ENCODE data around the gene TRIM28. TPM values are rescaled to one million over a fixed set of nuclear protein-coding genes. Genes with fewer than 3 reads are reported as not detected.

TRIM28 gene
- total and polyA plus RNA-seq, 9 of the 15 experiments (the other 6 are each of a cell fraction or from before 2014, with no cell fraction given) = 12.1 to 797 (median 490) TPM

DNA sequence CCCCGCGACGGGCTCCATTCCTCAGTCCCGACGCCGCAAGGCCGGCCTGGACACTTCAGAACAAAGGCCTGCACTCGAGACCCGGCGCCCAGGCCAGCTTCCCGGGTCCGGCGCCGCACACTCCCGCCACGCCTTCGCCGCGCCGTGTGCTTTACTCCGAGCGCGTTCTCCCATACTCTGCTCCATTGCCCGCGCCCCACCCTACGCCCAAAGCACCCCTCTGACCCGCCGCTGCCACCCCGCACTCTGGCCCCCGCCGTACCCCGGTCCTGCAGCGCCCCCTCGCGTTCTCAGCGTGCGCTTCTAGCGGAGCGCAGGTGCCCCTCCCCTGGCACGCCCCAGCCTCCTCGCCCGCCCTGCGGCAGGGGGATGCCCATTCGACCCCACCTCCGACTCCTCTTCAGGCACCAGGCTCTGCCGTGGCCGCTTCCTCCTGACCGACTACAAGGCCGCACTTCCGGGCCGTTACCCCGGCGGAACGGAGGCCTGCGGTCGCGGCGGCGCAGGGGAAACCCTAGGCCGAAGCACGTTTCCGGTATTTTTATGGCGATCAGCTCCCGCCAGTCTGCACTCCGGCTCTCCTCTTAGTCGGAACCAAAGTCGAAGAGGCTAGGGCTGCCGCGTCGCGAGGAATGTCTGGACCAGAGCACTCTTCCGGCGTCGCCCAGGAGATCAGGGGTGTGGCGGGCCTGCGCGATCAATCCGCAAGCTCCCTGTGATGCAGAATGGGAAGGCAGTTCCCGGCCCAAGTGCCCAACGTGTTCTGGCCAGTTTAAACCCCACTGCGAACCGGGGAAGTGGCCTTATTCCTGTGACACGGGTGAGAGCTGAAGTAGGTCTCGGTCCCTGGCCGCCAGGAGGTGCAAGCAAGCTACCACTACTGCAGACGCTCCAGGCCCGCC is 24.3 kb upstream of the TRIM28 start, which contains the start of gene ZBTB45 (continued):
- no peak for TF ChIP-seq ZNF311 (CRISPR knock-in tag; IDR thresholded peaks at IDR 0.05)
- TF ChIP-seq ZBTB17 (CRISPR knock-in tag; IDR thresholded peaks at IDR 0.05) = peak; percentile 34; the same call in 1 of the 2 replicates
- no peak for TF ChIP-seq ZNF717 (CRISPR knock-in tag; IDR thresholded peaks at IDR 0.05)
- TF ChIP-seq ZKSCAN8 (CRISPR knock-in tag; IDR thresholded peaks at IDR 0.05) = no peak
- no peak; the same call in 1 of the 2 replicates for TF ChIP-seq BCL6 (CRISPR knock-in tag; IDR thresholded peaks at IDR 0.05)
- TF ChIP-seq ETV1 (tag; conservative IDR thresholded peaks at IDR 0.05; ENCODE audit: low read depth) = peak; percentile 96
- TF ChIP-seq, protein P1, sequence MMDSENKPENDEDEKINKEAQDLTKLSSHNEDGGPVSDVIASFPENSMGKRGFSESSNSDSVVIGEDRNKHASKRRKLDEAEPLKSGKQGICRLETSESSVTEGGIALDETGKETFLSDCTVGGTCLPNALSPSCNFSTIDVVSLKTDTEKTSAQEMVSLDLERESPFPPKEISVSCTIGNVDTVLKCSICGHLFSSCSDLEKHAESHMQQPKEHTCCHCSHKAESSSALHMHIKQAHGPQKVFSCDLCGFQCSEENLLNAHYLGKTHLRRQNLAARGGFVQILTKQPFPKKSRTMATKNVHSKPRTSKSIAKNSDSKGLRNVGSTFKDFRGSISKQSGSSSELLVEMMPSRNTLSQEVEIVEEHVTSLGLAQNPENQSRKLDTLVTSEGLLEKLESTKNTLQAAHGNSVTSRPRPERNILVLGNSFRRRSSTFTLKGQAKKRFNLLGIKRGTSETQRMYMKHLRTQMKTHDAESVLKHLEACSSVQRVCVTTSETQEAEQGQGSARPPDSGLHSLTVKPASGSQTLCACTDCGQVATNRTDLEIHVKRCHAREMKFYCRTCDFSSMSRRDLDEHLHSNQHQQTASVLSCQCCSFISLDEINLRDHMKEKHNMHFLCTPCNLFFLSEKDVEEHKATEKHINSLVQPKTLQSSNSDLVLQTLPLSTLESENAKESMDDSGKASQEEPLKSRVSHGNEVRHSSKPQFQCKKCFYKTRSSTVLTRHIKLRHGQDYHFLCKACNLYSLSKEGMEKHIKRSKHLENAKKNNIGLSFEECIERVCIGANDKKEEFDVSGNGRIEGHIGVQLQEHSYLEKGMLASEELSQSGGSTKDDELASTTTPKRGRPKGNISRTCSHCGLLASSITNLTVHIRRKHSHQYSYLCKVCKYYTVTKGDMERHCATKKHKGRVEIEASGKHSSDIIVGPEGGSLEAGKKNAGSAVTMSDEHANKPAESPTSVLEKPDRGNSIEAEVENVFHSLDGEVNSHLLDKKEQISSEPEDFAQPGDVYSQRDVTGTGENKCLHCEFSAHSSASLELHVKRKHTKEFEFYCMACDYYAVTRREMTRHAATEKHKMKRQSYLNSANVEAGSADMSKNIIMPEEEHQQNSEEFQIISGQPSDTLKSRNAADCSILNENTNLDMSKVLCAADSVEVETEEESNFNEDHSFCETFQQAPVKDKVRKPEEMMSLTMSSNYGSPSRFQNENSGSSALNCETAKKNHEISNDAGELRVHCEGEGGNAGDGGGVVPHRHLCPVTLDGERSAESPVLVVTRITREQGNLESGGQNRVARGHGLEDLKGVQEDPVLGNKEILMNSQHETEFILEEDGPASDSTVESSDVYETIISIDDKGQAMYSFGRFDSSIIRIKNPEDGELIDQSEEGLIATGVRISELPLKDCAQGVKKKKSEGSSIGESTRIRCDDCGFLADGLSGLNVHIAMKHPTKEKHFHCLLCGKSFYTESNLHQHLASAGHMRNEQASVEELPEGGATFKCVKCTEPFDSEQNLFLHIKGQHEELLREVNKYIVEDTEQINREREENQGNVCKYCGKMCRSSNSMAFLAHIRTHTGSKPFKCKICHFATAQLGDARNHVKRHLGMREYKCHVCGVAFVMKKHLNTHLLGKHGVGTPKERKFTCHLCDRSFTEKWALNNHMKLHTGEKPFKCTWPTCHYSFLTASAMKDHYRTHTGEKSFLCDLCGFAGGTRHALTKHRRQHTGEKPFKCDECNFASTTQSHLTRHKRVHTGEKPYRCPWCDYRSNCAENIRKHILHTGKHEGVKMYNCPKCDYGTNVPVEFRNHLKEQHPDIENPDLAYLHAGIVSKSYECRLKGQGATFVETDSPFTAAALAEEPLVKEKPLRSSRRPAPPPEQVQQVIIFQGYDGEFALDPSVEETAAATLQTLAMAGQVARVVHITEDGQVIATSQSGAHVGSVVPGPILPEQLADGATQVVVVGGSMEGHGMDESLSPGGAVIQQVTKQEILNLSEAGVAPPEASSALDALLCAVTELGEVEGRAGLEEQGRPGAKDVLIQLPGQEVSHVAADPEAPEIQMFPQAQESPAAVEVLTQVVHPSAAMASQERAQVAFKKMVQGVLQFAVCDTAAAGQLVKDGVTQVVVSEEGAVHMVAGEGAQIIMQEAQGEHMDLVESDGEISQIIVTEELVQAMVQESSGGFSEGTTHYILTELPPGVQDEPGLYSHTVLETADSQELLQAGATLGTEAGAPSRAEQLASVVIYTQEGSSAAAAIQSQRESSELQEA (IDR thresholded peaks at IDR 0.05; ENCODE audit: low read depth) = peak; percentile 24; the same call in 1 of the 2 replicates
- TF ChIP-seq, protein P2, sequence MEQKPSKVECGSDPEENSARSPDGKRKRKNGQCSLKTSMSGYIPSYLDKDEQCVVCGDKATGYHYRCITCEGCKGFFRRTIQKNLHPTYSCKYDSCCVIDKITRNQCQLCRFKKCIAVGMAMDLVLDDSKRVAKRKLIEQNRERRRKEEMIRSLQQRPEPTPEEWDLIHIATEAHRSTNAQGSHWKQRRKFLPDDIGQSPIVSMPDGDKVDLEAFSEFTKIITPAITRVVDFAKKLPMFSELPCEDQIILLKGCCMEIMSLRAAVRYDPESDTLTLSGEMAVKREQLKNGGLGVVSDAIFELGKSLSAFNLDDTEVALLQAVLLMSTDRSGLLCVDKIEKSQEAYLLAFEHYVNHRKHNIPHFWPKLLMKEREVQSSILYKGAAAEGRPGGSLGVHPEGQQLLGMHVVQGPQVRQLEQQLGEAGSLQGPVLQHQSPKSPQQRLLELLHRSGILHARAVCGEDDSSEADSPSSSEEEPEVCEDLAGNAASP (IDR thresholded peaks at IDR 0.05) = no peak
- TF ChIP-seq, protein P3, sequence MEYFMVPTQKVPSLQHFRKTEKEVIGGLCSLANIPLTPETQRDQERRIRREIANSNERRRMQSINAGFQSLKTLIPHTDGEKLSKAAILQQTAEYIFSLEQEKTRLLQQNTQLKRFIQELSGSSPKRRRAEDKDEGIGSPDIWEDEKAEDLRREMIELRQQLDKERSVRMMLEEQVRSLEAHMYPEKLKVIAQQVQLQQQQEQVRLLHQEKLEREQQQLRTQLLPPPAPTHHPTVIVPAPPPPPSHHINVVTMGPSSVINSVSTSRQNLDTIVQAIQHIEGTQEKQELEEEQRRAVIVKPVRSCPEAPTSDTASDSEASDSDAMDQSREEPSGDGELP (CRISPR knock-in tag; IDR thresholded peaks at IDR 0.05; ENCODE audit: borderline replicate concordance) = peak; percentile 91
- 0 out of 2 replicates have a peak, but pooled peaks have one; percentile 19 for TF ChIP-seq SREBF2 (CRISPR knock-in tag; IDR thresholded peaks at IDR 0.05)
- TF ChIP-seq CSDE1 (IDR thresholded peaks at IDR 0.05) = peak in 1 of 2 experiments; percentile 49; a peak in 1 of 4 replicates
- TF ChIP-seq CBX3 (IDR thresholded peaks at IDR 0.05; ENCODE audit: borderline replicate concordance in 1 of 2, low read length in 2 of 2) = peak in 1 of 2 experiments; percentile 72; a peak in 2 of 3 replicates
- no peak for TF ChIP-seq COPS2 (conservative IDR thresholded peaks at IDR 0.05)

All from K562 (cell line).